Choroid plexus epithelial cell (primary cell): ENCODE results near the gene PALD1.

Experiments
- DNase-seq: peaks from one replicate; pipeline ENCODE4 v3.0.0-alpha.2; 2010; ENCODE audit warnings: low read depth
- H3K4me3 ChIP-seq: 2 replicates; pipeline ENCODE4 v1.5.1; 2011; ENCODE audit warnings: low read depth, mild to moderate bottlenecking, control low read depth, low read length, moderate library complexity
- TF ChIP-seq, protein P1 (sequence below): conservative IDR thresholded peaks from 2 replicates; pipeline ENCODE4 v1.5.1; 2011; ENCODE audit warnings: low read depth, mild to moderate bottlenecking, control low read depth, inconsistent platforms, low read length, moderate library complexity

Gene PALD1

DNA sequence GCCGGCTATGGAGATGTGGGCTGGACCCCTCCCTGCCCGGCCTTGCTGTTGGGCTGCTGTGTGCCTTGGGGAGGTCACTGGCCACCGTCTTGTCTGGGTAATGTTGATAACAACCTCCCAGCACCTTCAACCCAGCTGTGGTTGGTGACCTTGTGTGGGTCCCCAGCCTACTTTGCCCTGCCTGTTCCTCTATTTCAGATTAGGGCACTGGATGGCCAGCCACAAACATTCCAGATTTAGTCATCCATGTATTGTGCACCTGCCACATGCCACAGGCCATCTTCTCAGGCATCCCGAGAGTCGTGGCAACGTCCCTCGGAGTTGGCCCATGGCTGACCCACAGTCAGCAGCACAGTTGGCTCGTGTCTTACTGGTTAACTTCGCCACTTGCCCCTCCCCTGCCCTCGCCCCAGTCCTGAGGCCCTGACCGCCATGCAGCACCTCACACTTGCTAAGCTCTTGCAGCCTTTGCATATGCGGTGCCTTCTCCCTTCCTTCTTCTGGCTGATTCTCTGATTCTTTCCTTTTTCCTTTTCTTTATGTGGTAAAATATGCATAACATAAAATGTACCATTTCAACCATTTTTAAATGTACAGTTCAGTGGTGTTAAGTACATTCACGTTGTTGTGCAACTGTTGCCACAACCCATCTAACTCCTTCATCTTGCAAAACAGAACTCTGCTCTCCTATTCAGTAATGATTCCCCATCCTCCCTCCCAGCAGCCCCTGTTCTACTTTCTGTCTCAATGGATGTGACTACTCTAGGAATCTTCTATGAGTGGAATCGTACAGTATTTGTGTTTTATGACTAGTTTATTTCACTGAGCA, 63.4 kb downstream of the PALD1 start:
- DNase-seq, result no peak
- TF ChIP-seq, protein P1, sequence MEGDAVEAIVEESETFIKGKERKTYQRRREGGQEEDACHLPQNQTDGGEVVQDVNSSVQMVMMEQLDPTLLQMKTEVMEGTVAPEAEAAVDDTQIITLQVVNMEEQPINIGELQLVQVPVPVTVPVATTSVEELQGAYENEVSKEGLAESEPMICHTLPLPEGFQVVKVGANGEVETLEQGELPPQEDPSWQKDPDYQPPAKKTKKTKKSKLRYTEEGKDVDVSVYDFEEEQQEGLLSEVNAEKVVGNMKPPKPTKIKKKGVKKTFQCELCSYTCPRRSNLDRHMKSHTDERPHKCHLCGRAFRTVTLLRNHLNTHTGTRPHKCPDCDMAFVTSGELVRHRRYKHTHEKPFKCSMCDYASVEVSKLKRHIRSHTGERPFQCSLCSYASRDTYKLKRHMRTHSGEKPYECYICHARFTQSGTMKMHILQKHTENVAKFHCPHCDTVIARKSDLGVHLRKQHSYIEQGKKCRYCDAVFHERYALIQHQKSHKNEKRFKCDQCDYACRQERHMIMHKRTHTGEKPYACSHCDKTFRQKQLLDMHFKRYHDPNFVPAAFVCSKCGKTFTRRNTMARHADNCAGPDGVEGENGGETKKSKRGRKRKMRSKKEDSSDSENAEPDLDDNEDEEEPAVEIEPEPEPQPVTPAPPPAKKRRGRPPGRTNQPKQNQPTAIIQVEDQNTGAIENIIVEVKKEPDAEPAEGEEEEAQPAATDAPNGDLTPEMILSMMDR, result no peak
- no peak overlapping the region for H3K4me3 ChIP-seq

DNA sequence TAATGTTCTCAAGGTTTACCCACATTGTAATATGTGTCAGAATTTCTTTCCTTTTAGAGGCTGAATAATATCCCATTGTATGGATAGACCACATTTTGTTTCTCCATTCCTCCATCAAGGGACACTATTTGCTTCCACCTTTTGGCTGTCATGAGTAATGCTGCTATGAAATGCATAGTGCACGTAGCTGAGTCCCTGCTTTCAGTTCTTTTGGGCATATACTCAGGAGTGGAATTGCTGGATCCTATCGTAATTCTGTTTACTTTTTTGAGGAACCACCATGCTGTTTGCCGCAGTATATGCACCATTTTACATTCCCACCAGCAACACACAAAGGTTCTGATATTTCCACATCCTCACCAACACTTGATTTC, 64.0 kb downstream of the PALD1 start:
- H3K4me3 ChIP-seq, result no peak overlapping the region
- peak; percentile 33 for DNase-seq
- TF ChIP-seq, protein P1, result peak; percentile 42

DNA sequence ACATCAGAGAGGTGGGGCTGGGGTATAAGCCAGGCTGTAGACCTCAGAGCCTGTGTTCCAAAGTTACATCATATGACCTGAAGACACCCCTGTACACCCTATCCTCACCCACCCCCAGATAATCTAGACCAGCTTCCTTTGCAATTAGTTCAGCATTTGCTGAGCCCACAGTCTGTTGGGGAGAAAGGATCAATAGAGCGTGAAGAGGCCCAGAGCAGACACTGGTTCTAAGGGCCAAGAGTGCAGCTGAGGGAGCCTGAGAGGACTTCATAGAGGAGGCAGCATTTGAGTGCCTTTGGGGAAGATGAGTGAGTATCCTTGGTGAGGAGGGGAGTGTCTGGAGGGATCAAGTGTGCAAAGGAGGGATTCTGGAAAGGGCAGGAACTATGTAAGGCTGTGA, 65.3 kb downstream of the PALD1 start:
- no peak for DNase-seq
- TF ChIP-seq, protein P1, result no peak
- no peak overlapping the region for H3K4me3 ChIP-seq

DNA sequence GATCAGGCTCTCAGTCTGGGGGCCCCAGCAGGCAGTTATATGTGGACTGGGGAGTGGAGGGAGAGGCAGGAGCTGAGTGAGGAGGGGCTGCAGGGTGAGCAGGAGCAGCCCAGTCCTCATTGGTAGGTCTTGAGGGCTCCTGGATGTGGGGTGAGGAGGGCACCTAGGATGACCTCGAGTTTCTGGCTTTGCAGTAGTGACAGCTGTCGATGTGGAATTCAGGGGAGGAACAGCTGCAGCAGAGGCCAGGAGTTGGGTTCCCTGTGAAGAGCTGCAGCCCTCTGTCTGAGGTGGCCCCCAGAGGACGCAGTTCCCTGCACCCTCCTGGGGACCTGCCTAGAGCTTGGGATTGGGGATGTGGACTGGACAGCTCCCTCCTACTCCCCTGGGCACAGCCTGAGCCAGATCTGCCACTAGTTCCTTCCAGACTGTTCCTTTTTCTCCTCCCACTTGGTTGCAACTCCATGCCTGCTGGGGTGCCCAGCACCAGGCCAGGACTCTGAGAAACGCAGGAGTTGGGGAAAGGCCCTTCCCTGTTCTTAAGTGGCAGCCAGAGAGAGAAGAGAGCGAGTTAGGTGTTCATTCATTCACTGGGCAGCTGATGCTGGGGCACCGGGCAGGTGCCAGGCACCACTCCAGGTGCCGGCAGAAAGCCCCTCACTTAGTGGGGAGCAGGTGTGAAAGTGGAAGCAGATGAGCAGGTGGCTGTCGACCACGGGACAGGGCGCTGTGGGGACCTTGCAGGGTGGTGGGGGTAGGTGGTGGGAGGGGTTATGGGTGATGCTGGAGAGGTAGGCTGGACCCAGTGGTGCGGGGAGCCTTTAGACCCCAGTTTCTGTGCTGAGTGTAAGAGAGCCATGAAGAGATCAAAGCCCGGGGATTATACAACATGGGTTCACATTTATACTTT, 66.1 kb downstream of the PALD1 start:
- DNase-seq, result no peak
- no peak overlapping the region for H3K4me3 ChIP-seq
- TF ChIP-seq, protein P1, result no peak

DNA sequence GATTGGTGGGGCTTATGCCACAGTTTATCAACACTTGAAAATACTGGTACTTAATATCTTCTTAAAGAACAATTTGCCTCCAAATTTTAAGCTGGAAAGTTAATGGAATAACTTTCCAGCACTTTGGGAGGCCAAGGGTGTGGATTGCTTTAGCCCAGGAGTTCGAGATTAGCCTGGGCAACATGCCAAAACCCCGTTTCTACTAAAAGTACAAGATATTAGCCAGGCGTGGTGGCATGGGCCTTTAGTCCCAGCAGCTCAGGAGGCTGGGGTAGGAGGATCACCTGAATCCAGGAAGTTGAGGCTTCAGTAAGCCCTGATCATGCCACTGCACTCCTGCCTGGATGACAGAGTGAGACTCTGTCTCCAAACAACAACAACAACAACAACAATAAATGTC, 68.0 kb downstream of the PALD1 start:
- TF ChIP-seq, protein P1, result no peak
- no peak overlapping the region for H3K4me3 ChIP-seq
- DNase-seq, result no peak

DNA sequence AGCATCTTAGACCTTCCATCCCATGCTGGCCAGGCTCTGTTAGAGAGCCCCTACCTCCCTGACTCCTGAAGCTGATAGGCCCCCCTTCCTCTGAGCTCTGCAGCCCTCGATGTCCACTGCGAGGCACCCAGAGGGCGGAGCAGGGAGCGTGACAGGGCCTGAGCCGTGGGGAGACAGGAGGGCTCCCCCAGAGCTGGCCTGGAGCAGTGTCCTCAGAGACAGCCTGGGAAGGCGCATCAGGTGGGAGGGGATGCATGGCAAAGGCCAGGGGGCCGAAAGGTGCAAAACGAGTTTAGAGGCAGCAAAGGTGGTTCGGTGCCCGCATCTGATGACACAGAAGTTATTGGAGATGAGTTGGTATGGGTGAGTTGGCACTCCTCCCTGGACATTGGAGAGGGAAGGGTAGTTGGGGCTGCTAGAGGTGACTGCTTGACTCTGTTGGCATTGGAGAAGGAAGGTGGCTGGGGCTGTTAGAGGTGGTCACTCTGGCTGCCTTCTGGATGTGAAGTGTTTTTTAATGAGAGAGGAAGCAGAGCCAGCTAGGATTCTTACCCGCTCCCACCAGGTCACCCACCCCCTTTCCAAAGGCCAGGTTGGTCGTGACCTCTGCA, 70.9 kb downstream of the PALD1 start:
- H3K4me3 ChIP-seq, result no peak overlapping the region
- TF ChIP-seq, protein P1, result no peak
- no peak for DNase-seq
